ENCODE data around the gene COL4A3.

DNA sequence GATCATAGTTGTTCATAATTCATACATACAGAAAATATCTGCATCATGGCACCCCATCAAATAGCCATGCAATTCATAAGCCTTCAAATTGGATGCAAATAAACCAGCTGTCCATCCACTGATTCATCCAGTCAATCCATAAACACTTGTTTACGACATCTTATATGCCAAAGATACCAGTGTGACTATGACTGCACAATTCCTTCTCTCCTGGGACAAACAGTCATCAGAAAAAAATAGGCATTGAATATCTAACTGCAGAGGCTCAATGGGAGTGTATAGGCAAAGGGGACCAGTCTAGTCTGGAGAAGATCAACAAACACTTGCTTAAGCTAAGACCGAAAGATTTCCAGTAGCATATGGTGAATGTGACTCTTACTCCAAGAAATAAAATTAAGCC lies 70.0 kb downstream of the COL4A3 start:
- TF ChIP-seq POLR2A (IDR thresholded peaks at IDR 0.05) (no peak), POLR2AphosphoS5 (IDR thresholded peaks at IDR 0.05) (no peak)
- TF ChIP-seq, protein P1, sequence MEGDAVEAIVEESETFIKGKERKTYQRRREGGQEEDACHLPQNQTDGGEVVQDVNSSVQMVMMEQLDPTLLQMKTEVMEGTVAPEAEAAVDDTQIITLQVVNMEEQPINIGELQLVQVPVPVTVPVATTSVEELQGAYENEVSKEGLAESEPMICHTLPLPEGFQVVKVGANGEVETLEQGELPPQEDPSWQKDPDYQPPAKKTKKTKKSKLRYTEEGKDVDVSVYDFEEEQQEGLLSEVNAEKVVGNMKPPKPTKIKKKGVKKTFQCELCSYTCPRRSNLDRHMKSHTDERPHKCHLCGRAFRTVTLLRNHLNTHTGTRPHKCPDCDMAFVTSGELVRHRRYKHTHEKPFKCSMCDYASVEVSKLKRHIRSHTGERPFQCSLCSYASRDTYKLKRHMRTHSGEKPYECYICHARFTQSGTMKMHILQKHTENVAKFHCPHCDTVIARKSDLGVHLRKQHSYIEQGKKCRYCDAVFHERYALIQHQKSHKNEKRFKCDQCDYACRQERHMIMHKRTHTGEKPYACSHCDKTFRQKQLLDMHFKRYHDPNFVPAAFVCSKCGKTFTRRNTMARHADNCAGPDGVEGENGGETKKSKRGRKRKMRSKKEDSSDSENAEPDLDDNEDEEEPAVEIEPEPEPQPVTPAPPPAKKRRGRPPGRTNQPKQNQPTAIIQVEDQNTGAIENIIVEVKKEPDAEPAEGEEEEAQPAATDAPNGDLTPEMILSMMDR (IDR thresholded peaks at IDR 0.05) = no peak
